HuH-7.5 (cell line): ENCODE measurements around the gene MECP2.

Experiments
- DNase-seq: peaks from one replicate; pipeline ENCODE4 v3.0.0; 2011; ENCODE audit warnings: low spot score

Gene MECP2

GRCh38 chrX:154059729-154060245 is 37.7 kb downstream of the MECP2 start:
- DNase-seq, result no peak

GRCh38 chrX:154059231-154059630 is 38.3 kb downstream of the MECP2 start:
- DNase-seq, result no peak

GRCh38 chrX:154058214-154058997 is 39.1 kb downstream of the MECP2 start:
- DNase-seq, result no peak

- no peak for DNase-seq
These were observed 39.7 kb downstream of the MECP2 start for GRCh38 chrX:154057791-154058190.

- peak; percentile 37 for DNase-seq
These were observed 40.7 kb downstream of the MECP2 start for GRCh38 chrX:154056770-154057241.

- peak; percentile 23 for DNase-seq
These were observed 46.2 kb downstream of the MECP2 start for GRCh38 chrX:154051201-154051810.

GRCh38 chrX:154050113-154050495 is 47.4 kb downstream of the MECP2 start:
- no peak for DNase-seq

- DNase-seq, result no peak
These were observed 48.1 kb downstream of the MECP2 start for GRCh38 chrX:154049209-154050112.

- DNase-seq, result no peak
These were observed 49.1 kb downstream of the MECP2 start for GRCh38 chrX:154048398-154048797.

- DNase-seq, result no peak
These were observed 50.4 kb downstream of the MECP2 start for GRCh38 chrX:154046940-154047610.

GRCh38 chrX:154046031-154046781 is 51.3 kb downstream of the MECP2 start:
- DNase-seq, result no peak

- no peak for DNase-seq
These were observed 53.4 kb downstream of the MECP2 start for GRCh38 chrX:154044091-154044490.

- DNase-seq, result no peak
These were observed 54.3 kb downstream of the MECP2 start for GRCh38 chrX:154043003-154043763.

GRCh38 chrX:154040863-154041262 is 56.7 kb downstream of the MECP2 start:
- no peak for DNase-seq

- DNase-seq, result no peak
These were observed 57.2 kb downstream of the MECP2 start for GRCh38 chrX:154040307-154040756.

GRCh38 chrX:154039577-154039976 is 57.9 kb downstream of the MECP2 start:
- DNase-seq, result no peak

- no peak for DNase-seq
These were observed 58.9 kb downstream of the MECP2 start for GRCh38 chrX:154038656-154039055.

GRCh38 chrX:154037754-154038153 is 59.8 kb downstream of the MECP2 start:
- DNase-seq, result no peak

- DNase-seq, result no peak
These were observed 61.0 kb downstream of the MECP2 start for GRCh38 chrX:154036513-154036912.

GRCh38 chrX:154033848-154034247 is 63.7 kb downstream of the MECP2 start:
- DNase-seq, result no peak
